Fibroblast of skin of left biceps (primary cell): ENCODE data around the gene OR6C65.

Source experiments
- DNase-seq, 2 experiments: peaks; one replicate each; pipeline ENCODE4 v3.0.0-alpha.2; 2013; ENCODE audit warnings: low read depth in 2 of 2

OR6C65 gene

DNA sequence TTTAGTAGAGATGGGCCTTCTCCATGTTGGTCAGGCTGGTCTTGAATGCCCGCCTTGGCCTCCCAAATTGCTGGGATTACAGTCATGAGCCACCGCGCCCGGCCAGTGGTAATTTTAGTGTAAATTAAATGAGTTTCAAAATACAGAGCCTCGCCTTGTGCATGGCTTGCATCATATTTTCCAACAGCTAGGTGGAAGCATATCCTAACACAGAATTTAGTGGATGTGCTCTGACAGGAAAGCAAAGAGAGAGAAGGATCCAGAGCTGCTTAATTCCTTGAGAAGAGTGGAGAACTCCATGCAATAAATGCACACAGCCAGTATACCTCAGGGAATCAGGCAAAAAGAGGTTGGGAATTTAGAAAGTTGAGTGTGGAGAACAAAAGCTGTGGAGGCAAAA lies 46.0 kb downstream of the OR6C65 start:
- DNase-seq, result no peak

DNA sequence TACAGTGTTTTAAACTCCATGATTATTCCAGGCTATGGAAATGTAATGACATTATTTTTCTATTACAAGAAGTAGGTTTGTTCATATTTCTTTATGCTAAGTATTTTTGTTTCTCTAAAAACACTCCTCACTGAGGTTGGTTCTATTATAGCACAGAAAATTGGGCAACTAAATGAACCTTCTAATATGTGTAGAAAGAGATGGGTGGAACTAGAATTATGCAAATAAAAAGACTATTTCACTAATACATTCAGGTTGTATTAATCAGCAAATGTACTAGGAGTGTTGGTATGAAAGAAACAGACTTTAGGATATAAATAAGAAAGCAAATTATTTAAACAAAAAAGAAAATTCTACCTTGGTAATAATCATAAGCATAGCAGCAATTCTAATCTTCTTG lies 48.5 kb downstream of the OR6C65 start:
- no peak for DNase-seq
